HepG2 (cell line): ENCODE results near the gene IGFALS. TPM values are rescaled to one million over a fixed set of nuclear protein-coding genes. Genes with fewer than 3 reads are reported as not detected.

Source experiments
- AHR ChIP-seq: IDR thresholded peaks from 2 replicates; pipeline ENCODE4 v1.6.1; 2018; ENCODE audit warnings: missing genetic modification reagents, missing compliant biosample characterization
- ARNT2 ChIP-seq: sonication (generic); formaldehyde crosslinking; IDR thresholded peaks from 2 replicates; pipeline ENCODE4 v1.8.0; 2022; ENCODE audit warnings: mild to moderate bottlenecking, low read depth, missing genetic modification reagents, moderate library complexity
- BRF2 ChIP-seq: sonication (generic); formaldehyde crosslinking; IDR thresholded peaks from 2 replicates; pipeline ENCODE4 v1.8.1; 2022; ENCODE audit warnings: mild to moderate bottlenecking, missing genetic modification reagents
- CHCHD3 ChIP-seq: sonication (generic); formaldehyde crosslinking; IDR thresholded peaks from 2 replicates; pipeline ENCODE4 v1.8.0; 2022; ENCODE audit warnings: mild to moderate bottlenecking, missing genetic modification reagents, moderate library complexity
- HHEX ChIP-seq: IDR thresholded peaks from 2 replicates; pipeline ENCODE4 v1.6.1; 2016; ENCODE audit warnings: control low read depth
- HNF1A ChIP-seq, 2 experiments: sonication (generic) in 1 of 2; formaldehyde crosslinking in 1 of 2; IDR thresholded peaks; 2 replicates each; pipeline versions ENCODE4 v1.4.0 to v1.6.1; 2016 to 2020; ENCODE audit warnings: borderline replicate concordance in 1 of 2, low read depth in 1 of 2, mild to moderate bottlenecking in 1 of 2, missing genetic modification reagents in 1 of 2
- IKZF4 ChIP-seq: sonication (generic); formaldehyde crosslinking; IDR thresholded peaks from 2 replicates; pipeline ENCODE4 v1.5.1; 2020; ENCODE audit warnings: borderline replicate concordance, mild to moderate bottlenecking, low read depth, missing genetic modification reagents; ENCODE audit errors: not compliant biosample characterization
- NCOA2 ChIP-seq: sonication (generic); formaldehyde crosslinking; IDR thresholded peaks from 2 replicates; pipeline ENCODE4 v1.8.0; 2022; ENCODE audit warnings: inconsistent platforms
- NKX3-1 ChIP-seq: sonication (generic); formaldehyde crosslinking; IDR thresholded peaks from 2 replicates; pipeline ENCODE4 v1.5.0; 2020; ENCODE audit warnings: missing genetic modification reagents
- ONECUT2 ChIP-seq: sonication (generic); formaldehyde crosslinking; IDR thresholded peaks from 2 replicates; pipeline ENCODE4 v1.4.0; 2020; ENCODE audit warnings: missing genetic modification reagents
- RFXANK ChIP-seq: IDR thresholded peaks from 2 replicates; pipeline ENCODE4 v1.6.1; 2016
- RXRB ChIP-seq: IDR thresholded peaks from 2 replicates; pipeline ENCODE4 v1.6.1; 2016; ENCODE audit warnings: borderline replicate concordance, missing genetic modification reagents, missing compliant biosample characterization
- SMAD9 ChIP-seq: sonication (generic); formaldehyde crosslinking; IDR thresholded peaks from 2 replicates; pipeline ENCODE4 v1.5.1; 2020; ENCODE audit warnings: mild to moderate bottlenecking, missing genetic modification reagents
- SMARCE1 ChIP-seq: fragments of 450-650 bp; IDR thresholded peaks from 2 replicates; pipeline ENCODE4 v1.6.1; 2017; ENCODE audit warnings: borderline replicate concordance
- TBX2 ChIP-seq: sonication (generic); formaldehyde crosslinking; IDR thresholded peaks from 2 replicates; pipeline ENCODE4 v1.5.0; 2020; ENCODE audit warnings: missing genetic modification reagents, mild to moderate bottlenecking, borderline replicate concordance
- U2AF1 ChIP-seq: fragments of 200-400 bp; formaldehyde crosslinking; optimal IDR thresholded peaks from 2 replicates; pipeline ENCODE3; 2017; ENCODE audit warnings: mild to moderate bottlenecking, low read depth, low read length
- ZFP37 ChIP-seq: sonication (generic); formaldehyde crosslinking; IDR thresholded peaks from 2 replicates; pipeline ENCODE4 v1.4.0; 2020; ENCODE audit warnings: missing genetic modification reagents, borderline replicate concordance
- ZFP62 ChIP-seq: sonication (generic); formaldehyde crosslinking; IDR thresholded peaks from 2 replicates; pipeline ENCODE4 v1.4.0; 2020; ENCODE audit warnings: missing genetic modification reagents
- ZNF232 ChIP-seq: sonication (generic); formaldehyde crosslinking; IDR thresholded peaks from 2 replicates; pipeline ENCODE4 v1.4.0; 2020; ENCODE audit warnings: missing genetic modification reagents, borderline replicate concordance
- ZNF33A ChIP-seq: sonication (generic); formaldehyde crosslinking; IDR thresholded peaks from 2 replicates; pipeline ENCODE4 v1.5.1; 2020; ENCODE audit warnings: missing genetic modification reagents, mild to moderate bottlenecking, moderate library complexity, borderline replicate concordance
- ZNF484 ChIP-seq: sonication (generic); formaldehyde crosslinking; IDR thresholded peaks from 2 replicates; pipeline ENCODE4 v1.5.1; 2020; ENCODE audit warnings: mild to moderate bottlenecking, low read depth, missing genetic modification reagents, borderline replicate concordance
- ZNF576 ChIP-seq: sonication (generic); formaldehyde crosslinking; IDR thresholded peaks from 2 replicates; pipeline ENCODE4 v1.4.0; 2020; ENCODE audit warnings: mild to moderate bottlenecking, missing genetic modification reagents
- ZNF614 ChIP-seq: IDR thresholded peaks from 2 replicates; pipeline ENCODE4 v1.6.1; 2018; ENCODE audit warnings: missing biosample characterization, missing genetic modification reagents, inconsistent platforms, borderline replicate concordance
- ZNF619 ChIP-seq: sonication (generic); formaldehyde crosslinking; IDR thresholded peaks from 2 replicates; pipeline ENCODE4 v1.4.0; 2020; ENCODE audit warnings: mild to moderate bottlenecking, missing genetic modification reagents
- polyA plus RNA-seq, 8 experiments: library from polyadenylated mRNA; depleted of rRNA in 3 of 8; stranded (reverse) in 7 of 8; unstranded in 1 of 8; fragments of >200 nt; fragmentation: Illumina TruSeq in 4 of 8; extraction: Trizol in 4 of 8; gene quantifications; 2 replicates each; pipeline versions ENCODE4 v1.2.1 to v1.2.3, GENCODE V29; 2011 to 2016; ENCODE audit warnings: low read depth in 4 of 8, missing spikeins in 1 of 8, mixed read lengths in 1 of 8; ENCODE audit not compliant: insufficient read depth in 1 of 8
- total RNA-seq, 5 experiments: library from RNA; depleted of rRNA; stranded (reverse); fragments of >200 nt; fragmentation: Illumina TruSeq; extraction: Trizol; gene quantifications; 2 replicates each; pipeline ENCODE4 v1.2.3, GENCODE V29; 2016; ENCODE audit warnings: low read depth in 1 of 5

Gene IGFALS
- total and polyA plus RNA-seq, 2 of the 13 experiments (the other 11 are each of a cell fraction or from before 2014, with no cell fraction given): 0.34 to 2.4 TPM

DNA sequence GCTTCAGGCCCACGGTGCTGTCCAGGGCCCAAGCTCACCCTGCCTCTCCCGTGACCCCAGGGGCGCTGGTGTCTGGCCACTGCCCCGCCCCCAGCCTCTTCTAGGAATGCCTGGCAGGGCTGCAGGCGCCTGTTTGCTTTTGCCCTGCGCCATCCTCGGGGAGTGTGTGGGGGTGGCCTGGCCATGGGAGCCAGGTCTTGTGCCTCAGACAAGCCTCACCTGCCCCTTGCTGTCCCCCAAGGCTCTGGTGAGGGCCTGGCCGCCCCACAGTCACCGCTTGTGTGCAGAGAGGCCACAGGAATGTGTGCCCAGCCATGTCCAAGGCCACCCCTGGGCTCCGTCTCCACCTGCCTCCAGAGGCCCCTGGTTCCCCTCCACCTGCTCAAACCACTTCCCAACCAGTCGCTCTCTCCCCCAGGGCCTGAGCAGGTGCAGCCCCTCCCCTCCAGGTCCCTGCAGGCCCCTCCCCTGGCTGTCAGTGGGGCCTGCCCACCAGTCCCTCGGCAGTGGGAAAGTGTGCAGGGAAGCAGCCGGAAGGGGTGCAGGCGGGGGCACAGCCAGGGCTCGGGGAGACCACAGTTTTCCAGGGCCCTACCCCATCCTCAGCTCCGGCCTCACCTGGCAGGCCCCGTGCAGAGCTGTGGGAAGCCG, 841 bp upstream of the IGFALS start (continued):
- TF ChIP-seq HNF1A (IDR thresholded peaks at IDR 0.05; ENCODE audit: low read depth) (no peak), HNF1A (CRISPR knock-in tag; IDR thresholded peaks at IDR 0.05; ENCODE audit: borderline replicate concordance) (peak; percentile 69; the same call in 1 of the 2 replicates), ZNF614 (CRISPR knock-in tag) (0 out of 2 replicates have a peak, but pooled peaks have one; percentile 61), SMARCE1 (no peak), NKX3-1 (no peak), BRF2 (CRISPR knock-in tag) (no peak), IKZF4 (CRISPR knock-in tag) (no peak), SMAD9 (CRISPR knock-in tag) (no peak), TBX2 (peak; percentile 36), RXRB (CRISPR knock-in tag) (peak; percentile 43; the same call in 1 of the 2 replicates), NCOA2 (CRISPR knock-in tag) (peak; percentile 63), ZNF232 (no peak), ONECUT2 (CRISPR knock-in tag) (no peak), U2AF1 (peak; percentile 27), ZNF33A (CRISPR knock-in tag) (no peak), AHR (CRISPR knock-in tag) (no peak), ZFP37 (CRISPR knock-in tag) (0 out of 2 replicates have a peak, but pooled peaks have one; percentile 53), HHEX (CRISPR knock-in tag) (no peak), RFXANK (CRISPR knock-in tag) (no peak), ZNF484 (CRISPR knock-in tag) (no peak), ZNF576 (no peak), ZNF619 (CRISPR knock-in tag) (no peak), ZFP62 (no peak), CHCHD3 (CRISPR knock-in tag) (no peak), ARNT2 (CRISPR knock-in tag) (no peak)
